ENCODE measurements around the gene CRAT.

GRCh38 chr9:129077236-129077635 is 33.4 kb downstream of the CRAT start:
- no peak for TF ChIP-seq CTCF (IDR thresholded peaks at IDR 0.05)
- no peak for TF ChIP-seq REST (IDR thresholded peaks at IDR 0.05)
- no peak for TF ChIP-seq SREBF2 (IDR thresholded peaks at IDR 0.05)
- TF ChIP-seq MAFK (IDR thresholded peaks at IDR 0.05; ENCODE audit: partially characterized antibody): no peak
- TF ChIP-seq MAX (IDR thresholded peaks at IDR 0.05): no peak
- TF ChIP-seq BCL3 (IDR thresholded peaks at IDR 0.05): no peak
- no peak for TF ChIP-seq ZC3H11A (IDR thresholded peaks at IDR 0.05)
- no peak for TF ChIP-seq EHMT2 (IDR thresholded peaks at IDR 0.05; ENCODE audit: low read depth)
- TF ChIP-seq PBX3 (IDR thresholded peaks at IDR 0.05): no peak
- TF ChIP-seq ZNF302 (CRISPR knock-in tag; IDR thresholded peaks at IDR 0.05): no peak
- no peak for TF ChIP-seq EP300 (IDR thresholded peaks at IDR 0.05)
- no peak for TF ChIP-seq CHD2 (IDR thresholded peaks at IDR 0.05; ENCODE audit: low read length, partially characterized antibody)
- TF ChIP-seq CEBPB (IDR thresholded peaks at IDR 0.05): no peak
- TF ChIP-seq HOXB5 (CRISPR knock-in tag; IDR thresholded peaks at IDR 0.05): no peak

All from A549 (cell line).